CD4-positive, alpha-beta memory T cell (primary cell): Measurements from ENCODE around the gene NOBOX. TPM values are rescaled to one million over a fixed set of nuclear protein-coding genes. Genes with fewer than 3 reads are reported as not detected.
"Not testable (repeated sequence)": the region's sequence is repeated elsewhere in the genome, so short reads cannot be mapped to it uniquely, and the experiment has no call there.

Source experiments
- CTCF ChIA-PET: fragments of 350-600 bp; sonication (Branson Sonifier 250); formaldehyde crosslinking; loops from one replicate; lab custom pipeline; 2021; ENCODE audit warnings: inconsistent platforms; ENCODE audit not compliant: partially characterized antibody; lab: Charles Lee
- POLR2A ChIA-PET: fragments of 350-600 bp; sonication (Branson Sonifier 250); formaldehyde crosslinking; loops from one replicate; lab custom pipeline; 2021; ENCODE audit not compliant: partially characterized antibody; lab: Charles Lee
- DNase-seq, 5 donors: peaks; one replicate each; pipeline versions ENCODE4 v3.0.0 to v3.0.0-alpha.2; 2020 to 2022; ENCODE audit warnings: mixed read lengths in 1 of 5
- H3K27ac ChIP-seq: one replicate; pipeline ENCODE4 v1.7.0; 2013; ENCODE audit warnings: low read depth, low read length
- H3K27me3 ChIP-seq: 2 replicates; pipeline ENCODE4 v1.7.0; 2013; ENCODE audit warnings: mild to moderate bottlenecking, low read length, moderate library complexity; ENCODE audit not compliant: insufficient read depth
- H3K36me3 ChIP-seq: 2 replicates; pipeline ENCODE4 v1.7.0; 2013; ENCODE audit warnings: mild to moderate bottlenecking, low read length, moderate library complexity; ENCODE audit not compliant: insufficient read depth
- H3K4me1 ChIP-seq: 2 replicates; pipeline ENCODE4 v1.7.0; 2013; ENCODE audit warnings: mild to moderate bottlenecking, low read length, moderate library complexity; ENCODE audit not compliant: insufficient read depth
- H3K4me3 ChIP-seq, 2 donors: one replicate each; pipeline ENCODE4 v1.7.0; 2013; ENCODE audit warnings: low read length in 2 of 2, mild to moderate bottlenecking in 1 of 2
- H3K9me3 ChIP-seq, 2 donors: one replicate each; pipeline ENCODE4 v1.7.0; 2013; ENCODE audit warnings: low read length in 2 of 2, control low read depth in 1 of 2; ENCODE audit not compliant: control insufficient read depth in 1 of 2
- H3K27ac Mint-ChIP-seq, 7 donors: one replicate each; pipeline ENCODE4 v1.8.0; 2020 to 2021; ENCODE audit warnings: mixed read lengths in 7 of 7, mild to moderate bottlenecking in 6 of 7, inconsistent platforms in 3 of 7, moderate library complexity in 3 of 7
- H3K27me3 Mint-ChIP-seq, 2 donors: one replicate each; pipeline ENCODE4 v1.8.0; 2020 to 2021; ENCODE audit warnings: mixed read lengths in 2 of 2
- H3K36me3 Mint-ChIP-seq, 2 donors: one replicate each; pipeline ENCODE4 v1.8.0; 2020 to 2021; ENCODE audit warnings: mixed read lengths in 2 of 2, inconsistent platforms in 1 of 2, mild to moderate bottlenecking in 1 of 2
- H3K4me1 Mint-ChIP-seq, 4 donors: one replicate each; pipeline ENCODE4 v1.8.0; 2020 to 2021; ENCODE audit warnings: mixed read lengths in 4 of 4, mild to moderate bottlenecking in 1 of 4
- H3K4me3 Mint-ChIP-seq, 8 donors: one replicate each; pipeline ENCODE4 v1.8.0; 2020 to 2021; ENCODE audit warnings: mixed read lengths in 8 of 8, mild to moderate bottlenecking in 7 of 8, moderate library complexity in 6 of 8, inconsistent platforms in 3 of 8
- H3K9me3 Mint-ChIP-seq, 8 donors: one replicate each; pipeline ENCODE4 v1.8.0; 2020 to 2021; ENCODE audit warnings: mixed read lengths in 8 of 8, mild to moderate bottlenecking in 5 of 8, inconsistent platforms in 3 of 8, moderate library complexity in 1 of 8
- intact Hi-C: fragments of 100-400 bp; cut with micrococcal nuclease; formaldehyde crosslinking; loops from one replicate; pipeline ENCODE4 v1.15.1; 2023
- polyA plus RNA-seq, 2 donors: library from polyadenylated mRNA; unstranded; fragments of 300-500 nt; fragmentation: Illumina TruSeq; gene quantifications; one replicate each; pipeline ENCODE4 v1.2.3, GENCODE V29; 2021
- total RNA-seq, 2 experiments: library from RNA; stranded (reverse); gene quantifications; one replicate each; pipeline ENCODE4 v1.2.3, GENCODE V29; 2021

Gene NOBOX
- total and polyA plus RNA-seq, 4 experiments from 2014 or later = not detected

DNA sequence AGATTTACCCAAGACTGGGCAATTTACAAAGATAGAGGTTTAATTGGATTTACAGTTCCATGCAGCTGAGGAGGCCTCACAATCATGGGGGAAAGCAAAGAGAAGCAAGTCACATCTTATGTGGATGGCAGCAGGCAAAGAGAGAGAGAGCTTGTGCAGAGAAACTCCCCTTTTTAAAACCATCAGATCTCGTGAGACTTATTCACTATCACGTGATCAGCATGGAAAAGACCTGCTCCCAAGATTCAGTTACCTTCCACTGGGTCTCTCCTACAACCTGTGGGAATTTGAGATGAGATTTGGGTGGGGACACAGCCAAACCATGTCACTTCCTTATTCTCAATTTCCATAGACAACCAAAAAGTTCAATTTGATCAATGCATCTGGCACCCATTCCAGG, 24.9 kb upstream of the NOBOX start:
- ChIA-PET POLR2A (no interaction called here), CTCF (no interaction called here)
- H3K4me3 Mint-ChIP-seq = no peak overlapping the region
- Histone ChIP-seq H3K9me3 (no peaks in the 10 kb centered on the region), H3K4me1 (no peaks in the 10 kb centered on the region), H3K4me3 (no peak overlapping the region), H3K27me3 (no peaks in the 10 kb centered on the region), H3K36me3 (no peaks in the 10 kb centered on the region), H3K27ac (no peak overlapping the region)
- intact Hi-C loops = no loop called here
- no peak for DNase-seq
- peaks cover 6 to 7% of the 10 kb centered on the region in 2 donors for H3K27me3 Mint-ChIP-seq
- H3K27ac Mint-ChIP-seq = no peak overlapping the region
- H3K36me3 Mint-ChIP-seq = peaks cover 5 to 11% of the 10 kb centered on the region in 2 donors
- H3K4me1 Mint-ChIP-seq = no peaks in the 10 kb centered on the region
- H3K9me3 Mint-ChIP-seq = peaks cover 0 to 42% (median 23%) of the 10 kb centered on the region in 8 donors

GRCh38 chr7:144427539-144427938, 24.0 kb upstream of the NOBOX start:
- H3K27me3 ChIP-seq, H3K9me3 ChIP-seq, POLR2A ChIA-PET, H3K27ac Mint-ChIP-seq, intact Hi-C loops, H3K4me3 Mint-ChIP-seq, H3K4me3 ChIP-seq, H3K4me1 ChIP-seq, DNase-seq, H3K27me3 Mint-ChIP-seq, H3K27ac ChIP-seq, H3K36me3 ChIP-seq, H3K4me1 Mint-ChIP-seq, CTCF ChIA-PET: not testable (repeated sequence)
- peaks cover 5 to 11% of the 10 kb centered on the region in 2 donors for H3K36me3 Mint-ChIP-seq
- peaks cover 0 to 42% (median 23%) of the 10 kb centered on the region in 8 donors for H3K9me3 Mint-ChIP-seq

- H3K36me3 Mint-ChIP-seq, DNase-seq, H3K27me3 ChIP-seq, CTCF ChIA-PET, intact Hi-C loops, H3K27me3 Mint-ChIP-seq, H3K4me3 Mint-ChIP-seq, H3K27ac Mint-ChIP-seq, H3K27ac ChIP-seq, H3K4me1 Mint-ChIP-seq, H3K9me3 ChIP-seq, H3K4me1 ChIP-seq, H3K4me3 ChIP-seq, H3K36me3 ChIP-seq, POLR2A ChIA-PET, H3K9me3 Mint-ChIP-seq: not testable (repeated sequence)
Measured at GRCh38 chr7:144418931-144419330, 15.4 kb upstream of the NOBOX start.

GRCh38 chr7:144416341-144416740, 12.8 kb upstream of the NOBOX start:
- H3K4me3 ChIP-seq = no peak overlapping the region
- H3K27ac ChIP-seq = no peak overlapping the region

DNA sequence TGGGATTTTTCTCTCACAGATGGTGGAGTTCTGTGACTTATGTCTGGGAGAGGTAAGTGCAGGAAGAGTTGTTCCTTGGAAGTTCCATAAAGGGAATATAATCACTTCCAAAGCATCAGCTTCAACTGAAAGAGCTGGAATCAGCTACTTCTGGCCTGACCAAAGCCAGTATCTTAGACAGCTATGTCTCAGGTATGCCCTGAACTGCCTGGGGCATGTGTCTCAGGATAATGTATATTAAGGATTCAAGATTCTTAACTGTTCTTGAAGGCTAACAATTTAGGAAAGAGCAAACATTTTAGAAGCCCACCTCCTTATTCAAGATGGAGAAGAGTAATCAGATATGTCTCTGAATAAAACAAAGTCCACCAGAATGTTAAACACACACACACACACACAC, 12.4 kb upstream of the NOBOX start:
- Mint-ChIP-seq H3K27me3 (peaks cover 7 to 8% of the 10 kb centered on the region in 2 donors), H3K4me1 (no peaks in the 10 kb centered on the region), H3K4me3 (no peak overlapping the region), H3K36me3 (no peaks in the 10 kb centered on the region), H3K27ac (no peak overlapping the region), H3K9me3 (peaks cover 0 to 4% (median 0%) of the 10 kb centered on the region in 8 donors)
- no peak overlapping the region for H3K4me3 ChIP-seq
- H3K9me3 ChIP-seq = no peaks in the 10 kb centered on the region
- H3K27me3 ChIP-seq = no peaks in the 10 kb centered on the region
- ChIA-PET POLR2A (no interaction called here), CTCF (no interaction called here)
- H3K27ac ChIP-seq = no peak overlapping the region
- intact Hi-C loops = no loop called here
- H3K4me1 ChIP-seq = no peaks in the 10 kb centered on the region
- no peak for DNase-seq
- no peaks in the 10 kb centered on the region for H3K36me3 ChIP-seq

More at GRCh38 chr7:144416341-144416740, 12.8 kb upstream of the NOBOX start:
- POLR2A ChIA-PET = no interaction called here
- Histone ChIP-seq H3K27me3 (no peaks in the 10 kb centered on the region), H3K4me1 (no peaks in the 10 kb centered on the region), H3K36me3 (no peaks in the 10 kb centered on the region), H3K9me3 (no peaks in the 10 kb centered on the region)
- no peak for DNase-seq
- CTCF ChIA-PET = no interaction called here
- Mint-ChIP-seq H3K9me3 (peaks cover 0 to 4% (median 0%) of the 10 kb centered on the region in 8 donors), H3K4me1 (no peaks in the 10 kb centered on the region), H3K36me3 (no peaks in the 10 kb centered on the region), H3K27ac (no peak overlapping the region), H3K27me3 (peaks cover 6 to 8% of the 10 kb centered on the region in 2 donors), H3K4me3 (no peak overlapping the region)
- intact Hi-C loops = no loop called here

DNA sequence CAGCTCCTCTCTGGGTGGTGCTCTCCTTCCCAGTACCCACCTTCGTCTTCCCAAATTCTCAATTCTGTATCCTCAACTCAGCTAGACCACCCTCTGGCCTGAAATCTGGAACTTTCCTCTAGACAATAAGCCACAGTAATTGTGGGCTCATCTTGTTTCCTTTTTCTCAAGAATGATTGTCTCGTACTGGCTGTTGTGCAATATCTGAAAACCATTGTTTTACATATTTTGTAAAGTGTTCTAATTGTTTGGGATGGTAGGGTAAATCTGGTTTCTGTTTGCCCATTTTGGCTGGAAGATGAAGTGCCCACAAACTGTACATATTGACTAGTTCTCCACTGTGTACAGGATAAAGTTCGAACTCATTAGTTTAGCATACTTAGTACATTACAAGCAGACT, 11.3 kb upstream of the NOBOX start:
- H3K36me3 ChIP-seq = no peaks in the 10 kb centered on the region
- DNase-seq = no peak
- no peaks in the 10 kb centered on the region for H3K36me3 Mint-ChIP-seq
- H3K27me3 Mint-ChIP-seq = peaks cover 8 to 14% of the 10 kb centered on the region in 2 donors
- POLR2A ChIA-PET = no interaction called here
- no peaks in the 10 kb centered on the region for H3K27me3 ChIP-seq
- no peak overlapping the region for H3K27ac ChIP-seq
- H3K4me1 Mint-ChIP-seq = no peaks in the 10 kb centered on the region
- H3K4me1 ChIP-seq = no peaks in the 10 kb centered on the region
- CTCF ChIA-PET = no interaction called here
- peaks cover 0 to 4% (median 0%) of the 10 kb centered on the region in 8 donors for H3K9me3 Mint-ChIP-seq
- H3K4me3 ChIP-seq = no peak overlapping the region
- H3K4me3 Mint-ChIP-seq = no peak overlapping the region
- no peaks in the 10 kb centered on the region for H3K9me3 ChIP-seq
- intact Hi-C loops = no loop called here
- H3K27ac Mint-ChIP-seq = no peak overlapping the region

- peaks cover 8 to 26% of the 10 kb centered on the region in 2 donors for H3K27me3 Mint-ChIP-seq
- intact Hi-C loops = no loop called here
- no peaks in the 10 kb centered on the region for H3K36me3 ChIP-seq
- peaks cover 0 to 2% (median 0%) of the 10 kb centered on the region in 4 donors for H3K4me1 Mint-ChIP-seq
- H3K4me3 Mint-ChIP-seq = no peak overlapping the region
- CTCF ChIA-PET = interaction anchor here (1.5 kb wide), 1 partner anchor 18 kb away, joined by 5 read pairs; no protein-coding TSS in a partner anchor
- no peak overlapping the region for H3K27ac ChIP-seq
- POLR2A ChIA-PET = no interaction called here
- DNase-seq = no peak
- H3K9me3 ChIP-seq = no peaks in the 10 kb centered on the region
- no peak overlapping the region for H3K4me3 ChIP-seq
- H3K27me3 ChIP-seq = no peaks in the 10 kb centered on the region
- H3K36me3 Mint-ChIP-seq = no peaks in the 10 kb centered on the region
- no peak overlapping the region for H3K27ac Mint-ChIP-seq
- no peaks in the 10 kb centered on the region for H3K9me3 Mint-ChIP-seq
- H3K4me1 ChIP-seq = no peaks in the 10 kb centered on the region
Measured at GRCh38 chr7:144410441-144410840, 6.9 kb upstream of the NOBOX start.

GRCh38 chr7:144408121-144408520, 4.6 kb upstream of the NOBOX start:
- Histone ChIP-seq H3K4me3 (no peak overlapping the region), H3K36me3 (no peaks in the 10 kb centered on the region), H3K4me1 (no peaks in the 10 kb centered on the region), H3K27ac (no peak overlapping the region), H3K9me3 (no peaks in the 10 kb centered on the region), H3K27me3 (no peaks in the 10 kb centered on the region)
- CTCF ChIA-PET = no interaction called here
- Mint-ChIP-seq H3K27ac (no peak overlapping the region), H3K4me1 (peaks cover 0 to 2% (median 0%) of the 10 kb centered on the region in 4 donors), H3K27me3 (peaks cover 7 to 26% of the 10 kb centered on the region in 2 donors), H3K4me3 (no peak overlapping the region), H3K9me3 (no peaks in the 10 kb centered on the region), H3K36me3 (no peaks in the 10 kb centered on the region)
- DNase-seq = no peak
- POLR2A ChIA-PET = no interaction called here
- intact Hi-C loops = no loop called here
